Hepatocyte (in vitro differentiated cells): Measurements from ENCODE around the gene SDF4.

ENCODE experiments used
- EZH2phosphoT487 ChIP-seq: fragments of 200-600 bp; sonication (generic); IDR thresholded peaks from one replicate; pipeline ENCODE4 v1.6.1; 2018; ENCODE audit warnings: antibody characterized with exemption, mild to moderate bottlenecking, low read depth, moderate library complexity; ENCODE audit not compliant: unreplicated experiment, severe bottlenecking
- TF ChIP-seq, protein P1 (sequence below): fragments of 200-600 bp; sonication (generic); IDR thresholded peaks from 2 replicates; pipeline ENCODE4 v1.5.1; 2016; ENCODE audit warnings: antibody characterized with exemption, mild to moderate bottlenecking; ENCODE audit not compliant: poor library complexity

DNA sequence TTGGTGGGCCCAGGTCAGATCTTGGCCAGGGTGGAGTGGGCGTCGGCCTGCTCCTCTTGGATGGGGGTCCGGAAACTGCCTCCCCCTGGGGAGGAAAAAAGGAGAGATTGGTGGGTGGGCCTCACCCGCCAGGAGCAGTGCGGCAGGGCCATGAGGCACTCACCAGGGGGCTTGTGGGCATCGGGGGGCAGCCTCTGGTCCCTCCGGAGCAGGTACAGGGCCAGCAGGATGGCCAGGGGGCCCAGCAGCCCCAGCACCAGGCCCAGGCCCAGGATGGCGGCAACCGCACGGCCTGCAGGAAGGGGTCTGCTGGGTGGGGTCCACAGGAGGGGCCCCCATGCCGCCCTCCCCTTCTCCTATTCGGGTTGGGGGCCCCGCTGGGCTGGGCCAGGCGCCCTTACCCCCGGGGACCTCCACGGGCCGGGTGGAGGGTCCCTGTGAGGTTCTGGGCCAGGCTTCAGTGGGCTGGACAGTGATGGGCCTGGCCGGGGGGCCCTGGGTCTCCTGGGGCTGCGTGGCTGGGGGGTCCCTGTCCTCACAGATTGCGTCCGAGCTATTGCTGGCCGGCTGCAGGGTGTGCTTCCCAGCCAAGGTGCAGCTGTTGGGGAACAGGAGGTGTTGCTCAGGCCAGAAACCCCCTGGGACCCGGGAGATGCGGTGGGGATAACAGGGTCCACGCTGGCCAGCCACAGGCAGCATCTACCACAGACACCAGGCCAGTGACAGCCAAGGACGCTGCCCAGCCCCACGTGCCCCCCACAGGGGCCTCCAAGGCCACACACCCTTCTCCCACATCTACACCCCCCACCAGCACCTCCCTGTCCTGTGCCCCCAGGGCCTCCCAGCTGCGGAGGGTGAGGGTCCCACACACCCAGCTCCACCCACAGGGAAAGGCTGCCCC, 20.0 kb downstream of the SDF4 start:
- TF ChIP-seq EZH2phosphoT487, result no peak
- TF ChIP-seq, protein P1, sequence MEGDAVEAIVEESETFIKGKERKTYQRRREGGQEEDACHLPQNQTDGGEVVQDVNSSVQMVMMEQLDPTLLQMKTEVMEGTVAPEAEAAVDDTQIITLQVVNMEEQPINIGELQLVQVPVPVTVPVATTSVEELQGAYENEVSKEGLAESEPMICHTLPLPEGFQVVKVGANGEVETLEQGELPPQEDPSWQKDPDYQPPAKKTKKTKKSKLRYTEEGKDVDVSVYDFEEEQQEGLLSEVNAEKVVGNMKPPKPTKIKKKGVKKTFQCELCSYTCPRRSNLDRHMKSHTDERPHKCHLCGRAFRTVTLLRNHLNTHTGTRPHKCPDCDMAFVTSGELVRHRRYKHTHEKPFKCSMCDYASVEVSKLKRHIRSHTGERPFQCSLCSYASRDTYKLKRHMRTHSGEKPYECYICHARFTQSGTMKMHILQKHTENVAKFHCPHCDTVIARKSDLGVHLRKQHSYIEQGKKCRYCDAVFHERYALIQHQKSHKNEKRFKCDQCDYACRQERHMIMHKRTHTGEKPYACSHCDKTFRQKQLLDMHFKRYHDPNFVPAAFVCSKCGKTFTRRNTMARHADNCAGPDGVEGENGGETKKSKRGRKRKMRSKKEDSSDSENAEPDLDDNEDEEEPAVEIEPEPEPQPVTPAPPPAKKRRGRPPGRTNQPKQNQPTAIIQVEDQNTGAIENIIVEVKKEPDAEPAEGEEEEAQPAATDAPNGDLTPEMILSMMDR, result no peak
